C1 segment of cervical spinal cord (tissue), 14 donors: ENCODE measurements around the gene ITGA2.

ENCODE experiments used
- DNase-seq, 14 donors: peaks; one replicate each; lab custom pipeline; 2025; lab: John Stamatoyannopoulos, UW

Gene ITGA2

GRCh38 chr5:53017794-53018391, 28.7 kb downstream of the ITGA2 start:
- DNase-seq, result no peak

GRCh38 chr5:53019320-53019719, 30.2 kb downstream of the ITGA2 start:
- DNase-seq, result no peak

- DNase-seq, result no peak
These were observed 33.9 kb downstream of the ITGA2 start for GRCh38 chr5:53022930-53023511.

GRCh38 chr5:53023969-53024368, 34.8 kb downstream of the ITGA2 start:
- DNase-seq, result no peak

GRCh38 chr5:53024535-53024934, 35.4 kb downstream of the ITGA2 start:
- peak in 3 of 14 donors; percentile 12 to 26 (median 24) for DNase-seq

GRCh38 chr5:53025487-53025886, 36.3 kb downstream of the ITGA2 start:
- no peak for DNase-seq

- no peak for DNase-seq
These were observed 38.8 kb downstream of the ITGA2 start for GRCh38 chr5:53027913-53028312.

- DNase-seq, result no peak
These were observed 40.5 kb downstream of the ITGA2 start for GRCh38 chr5:53029608-53030007.

GRCh38 chr5:53030893-53031292, 41.7 kb downstream of the ITGA2 start:
- DNase-seq, result no peak

- DNase-seq, result no peak
These were observed 42.5 kb downstream of the ITGA2 start for GRCh38 chr5:53031695-53032096.

- no peak for DNase-seq
These were observed 43.0 kb downstream of the ITGA2 start for GRCh38 chr5:53032188-53032587.

- DNase-seq, result no peak
These were observed 45.7 kb downstream of the ITGA2 start for GRCh38 chr5:53034832-53035231.

GRCh38 chr5:53035868-53036381, 46.8 kb downstream of the ITGA2 start:
- DNase-seq, result no peak

GRCh38 chr5:53037141-53037859, 48.1 kb downstream of the ITGA2 start:
- DNase-seq, result no peak

- no peak for DNase-seq
These were observed 49.2 kb downstream of the ITGA2 start for GRCh38 chr5:53038196-53038847.

- no peak for DNase-seq
These were observed 50.7 kb downstream of the ITGA2 start for GRCh38 chr5:53039855-53040254.

- no peak for DNase-seq
These were observed 52.0 kb downstream of the ITGA2 start for GRCh38 chr5:53041071-53041692.

- DNase-seq, result no peak
These were observed 52.6 kb downstream of the ITGA2 start for GRCh38 chr5:53041740-53042139.

- DNase-seq, result no peak
These were observed 56.1 kb downstream of the ITGA2 start for GRCh38 chr5:53045263-53045662.

- no peak for DNase-seq
These were observed 59.1 kb downstream of the ITGA2 start for GRCh38 chr5:53048248-53048647.

- DNase-seq, result no peak
These were observed 63.3 kb downstream of the ITGA2 start for GRCh38 chr5:53052499-53052898.

GRCh38 chr5:53053364-53053763, 64.2 kb downstream of the ITGA2 start:
- no peak for DNase-seq
